OCI-LY3 (cell line): ENCODE data around the gene S100A5.

Source experiments
- H2AFZ ChIP-seq: fragments of 200-600, 300-600 bp; shearing (Covaris generic); 2 replicates; pipeline ENCODE4 v1.6.0; 2014; ENCODE audit warnings: antibody characterized with exemption, low read depth, low read length
- H3K27ac ChIP-seq: fragments of 200-600, 300-600 bp; sonication (generic); 2 replicates; pipeline ENCODE4 v1.5.1; 2014; ENCODE audit warnings: mild to moderate bottlenecking, low read length, moderate library complexity, mixed read lengths
- H3K27me3 ChIP-seq: fragments of 200-600, 300-600 bp; sonication (generic); 2 replicates; pipeline ENCODE4 v1.6.1; 2014; ENCODE audit warnings: low read depth, low read length, mixed read lengths
- H3K36me3 ChIP-seq: fragments of 200-600, 300-600 bp; sonication (generic); replicated peaks from 2 replicates; pipeline ENCODE3; 2014; ENCODE audit warnings: low read depth, low read length, mixed read lengths
- H3K4me1 ChIP-seq: fragments of 300-600, 200-600 bp; sonication (generic); 2 replicates; pipeline ENCODE4 v1.6.1; 2014; ENCODE audit warnings: low read length, mixed read lengths
- H3K4me2 ChIP-seq: fragments of 200-600, 300-600 bp; sonication (generic); 2 replicates; pipeline ENCODE4 v1.6.1; 2014; ENCODE audit warnings: low read length, mixed read lengths
- H3K4me3 ChIP-seq: fragments of 300-600, 200-600 bp; sonication (generic); 2 replicates; pipeline ENCODE4 v1.5.1; 2014; ENCODE audit warnings: antibody characterized with exemption, mild to moderate bottlenecking, low read length, moderate library complexity
- H3K79me2 ChIP-seq: fragments of 300-600, 200-600 bp; shearing (Covaris generic); 2 replicates; pipeline ENCODE4 v1.6.1; 2014; ENCODE audit warnings: mild to moderate bottlenecking, low read length, mixed read lengths
- H3K9ac ChIP-seq: fragments of 300-600, 200-600 bp; shearing (Covaris generic); 2 replicates; pipeline ENCODE4 v1.6.0; 2014; ENCODE audit warnings: mild to moderate bottlenecking, low read length, moderate library complexity
- H3K9me3 ChIP-seq: fragments of 200-600, 300-600 bp; shearing (Covaris generic); 2 replicates; pipeline ENCODE4 v1.6.1; 2014; ENCODE audit warnings: low read length, mixed read lengths; ENCODE audit not compliant: insufficient read depth
- H4K20me1 ChIP-seq: fragments of 200-600, 300-600 bp; sonication (generic); 2 replicates; pipeline ENCODE4 v1.6.1; 2016; ENCODE audit warnings: low read length, mixed read lengths; ENCODE audit not compliant: insufficient read depth
- EZH2phosphoT487 ChIP-seq: fragments of 200-600 bp; shearing (Covaris generic); IDR thresholded peaks from 2 replicates; pipeline ENCODE4 v1.6.1; 2018; ENCODE audit warnings: antibody characterized with exemption, mixed run types, low read depth
- TF ChIP-seq, protein P1 (sequence below): fragments of 200-600, 300-600 bp; sonication (generic); IDR thresholded peaks from 2 replicates; pipeline ENCODE4 v1.5.1; 2014; ENCODE audit warnings: antibody characterized with exemption, low read length, low read depth

Gene S100A5

DNA sequence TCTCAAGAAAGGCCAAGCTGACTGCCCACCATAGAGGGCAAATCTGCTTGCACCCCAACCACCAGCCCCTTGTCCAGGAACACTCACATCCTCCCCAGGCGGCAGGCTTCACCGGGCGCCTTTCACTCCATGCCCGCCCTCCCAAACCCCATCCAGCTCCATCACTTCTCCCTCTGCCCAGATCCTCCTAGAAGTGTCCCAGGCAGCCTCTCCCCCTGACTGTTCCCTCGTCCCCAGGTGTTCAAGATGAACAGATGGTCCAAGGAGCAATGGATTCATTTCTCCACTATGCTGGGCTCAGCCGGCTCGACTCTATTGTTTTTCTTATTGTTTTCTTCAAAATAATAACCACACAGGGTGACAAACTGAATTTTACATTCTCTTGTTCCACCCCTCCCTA lies 27.1 kb downstream of the S100A5 start:
- Histone ChIP-seq H3K4me2 (no peak overlapping the region), H3K79me2 (no peaks in the 10 kb centered on the region), H3K9me3 (no peaks in the 10 kb centered on the region), H2AFZ (no peak overlapping the region), H3K4me3 (no peak overlapping the region), H4K20me1 (no peaks in the 10 kb centered on the region), H3K27me3 (no peaks in the 10 kb centered on the region), H3K27ac (no peak overlapping the region), H3K9ac (no peak overlapping the region), H3K4me1 (peaks cover 14% of the 10 kb centered on the region), H3K36me3 (no peaks in the 10 kb centered on the region)
- TF ChIP-seq, protein P1, sequence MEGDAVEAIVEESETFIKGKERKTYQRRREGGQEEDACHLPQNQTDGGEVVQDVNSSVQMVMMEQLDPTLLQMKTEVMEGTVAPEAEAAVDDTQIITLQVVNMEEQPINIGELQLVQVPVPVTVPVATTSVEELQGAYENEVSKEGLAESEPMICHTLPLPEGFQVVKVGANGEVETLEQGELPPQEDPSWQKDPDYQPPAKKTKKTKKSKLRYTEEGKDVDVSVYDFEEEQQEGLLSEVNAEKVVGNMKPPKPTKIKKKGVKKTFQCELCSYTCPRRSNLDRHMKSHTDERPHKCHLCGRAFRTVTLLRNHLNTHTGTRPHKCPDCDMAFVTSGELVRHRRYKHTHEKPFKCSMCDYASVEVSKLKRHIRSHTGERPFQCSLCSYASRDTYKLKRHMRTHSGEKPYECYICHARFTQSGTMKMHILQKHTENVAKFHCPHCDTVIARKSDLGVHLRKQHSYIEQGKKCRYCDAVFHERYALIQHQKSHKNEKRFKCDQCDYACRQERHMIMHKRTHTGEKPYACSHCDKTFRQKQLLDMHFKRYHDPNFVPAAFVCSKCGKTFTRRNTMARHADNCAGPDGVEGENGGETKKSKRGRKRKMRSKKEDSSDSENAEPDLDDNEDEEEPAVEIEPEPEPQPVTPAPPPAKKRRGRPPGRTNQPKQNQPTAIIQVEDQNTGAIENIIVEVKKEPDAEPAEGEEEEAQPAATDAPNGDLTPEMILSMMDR: no peak
- no peak for TF ChIP-seq EZH2phosphoT487

DNA sequence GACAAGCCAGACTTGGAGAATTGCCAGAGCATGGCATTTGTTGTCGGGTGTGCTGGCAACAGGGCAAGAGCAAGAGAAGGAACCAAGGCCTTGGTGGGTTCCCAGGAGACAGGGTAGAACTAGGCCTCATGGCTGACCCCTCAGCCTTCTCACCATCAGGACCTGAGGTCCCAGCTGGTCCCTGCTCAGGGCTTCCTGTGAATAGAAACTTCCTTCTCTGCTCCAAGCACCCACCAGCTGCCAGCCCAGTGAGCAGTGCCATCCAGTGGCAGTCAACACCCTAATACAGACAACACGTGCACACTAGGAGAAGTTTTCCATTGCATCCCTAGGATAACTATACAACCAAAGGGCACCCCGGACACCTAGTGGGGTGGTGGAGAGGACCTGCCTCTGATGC lies 27.7 kb downstream of the S100A5 start:
- Histone ChIP-seq H3K4me2 (no peak overlapping the region), H3K36me3 (no peaks in the 10 kb centered on the region), H4K20me1 (no peaks in the 10 kb centered on the region), H3K79me2 (no peaks in the 10 kb centered on the region), H3K9ac (no peak overlapping the region), H3K27me3 (no peaks in the 10 kb centered on the region), H3K4me1 (peaks cover 11% of the 10 kb centered on the region), H3K4me3 (no peak overlapping the region), H3K9me3 (no peaks in the 10 kb centered on the region), H3K27ac (no peak overlapping the region), H2AFZ (no peak overlapping the region)
- TF ChIP-seq, protein P1: peak; percentile 37
- no peak for TF ChIP-seq EZH2phosphoT487

DNA sequence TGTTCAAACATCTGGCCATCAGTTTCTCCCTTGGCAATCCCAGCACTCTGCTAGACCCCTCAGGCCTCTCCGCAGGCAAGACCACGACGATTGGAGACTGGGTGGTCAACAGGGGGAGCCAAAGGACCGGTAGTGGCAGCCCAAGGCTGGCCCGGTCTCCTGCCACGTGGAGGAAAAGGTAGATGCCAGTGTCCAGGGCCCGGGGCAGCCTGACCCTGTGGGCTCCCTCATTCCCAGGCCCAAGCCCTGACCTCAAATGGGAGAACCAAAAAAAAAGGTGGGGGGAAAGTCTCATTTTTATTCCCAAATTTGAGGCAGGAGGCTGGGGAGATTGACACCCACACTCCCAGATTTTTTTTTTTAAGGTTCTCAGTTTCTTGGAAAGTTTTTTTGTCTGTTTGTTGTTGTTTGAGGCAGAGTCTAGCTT lies 29.7 kb downstream of the S100A5 start:
- Histone ChIP-seq H3K4me3 (no peak overlapping the region), H3K4me2 (peak overlapping the region; percentile 54), H3K9me3 (no peaks in the 10 kb centered on the region), H3K4me1 (peaks cover 11% of the 10 kb centered on the region), H3K27ac (no peak overlapping the region), H4K20me1 (no peaks in the 10 kb centered on the region), H3K79me2 (no peaks in the 10 kb centered on the region), H3K9ac (peak overlapping the region; percentile 34; the same call in 1 of the 2 replicates), H3K36me3 (no peaks in the 10 kb centered on the region), H3K27me3 (no peaks in the 10 kb centered on the region), H2AFZ (peak overlapping the region; percentile 77)
- TF ChIP-seq EZH2phosphoT487: no peak
- TF ChIP-seq, protein P1: peak; percentile 98

DNA sequence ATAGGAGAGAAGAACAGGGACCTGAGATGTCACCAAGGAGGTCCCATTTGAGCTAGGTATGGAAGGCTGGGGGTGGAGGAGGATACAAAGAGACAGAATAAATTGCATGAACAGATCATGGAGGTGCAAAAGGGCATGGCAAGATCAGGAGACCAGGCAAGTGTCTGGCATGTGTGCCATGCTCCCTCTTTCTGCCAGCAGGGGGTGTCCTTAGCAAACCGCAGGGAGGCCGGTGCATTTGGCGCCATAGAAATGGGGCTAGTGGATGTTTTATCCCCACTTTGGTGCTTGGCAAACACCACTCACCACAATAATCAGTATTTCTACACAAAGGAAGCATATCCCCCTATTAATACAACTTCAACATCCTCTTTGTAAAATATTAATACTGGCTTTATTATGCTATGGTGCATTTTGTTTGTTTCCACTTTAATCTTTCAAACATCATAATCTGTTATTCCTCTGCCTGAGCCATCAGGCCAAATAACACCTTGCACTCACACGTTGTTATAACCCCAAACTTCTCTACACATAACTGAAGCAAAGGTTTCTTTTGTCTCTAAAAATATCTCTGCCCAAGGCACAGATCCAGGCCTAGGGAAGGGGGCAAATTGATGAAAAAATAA lies 30.9 kb downstream of the S100A5 start:
- H4K20me1 ChIP-seq: no peaks in the 10 kb centered on the region
- H3K27ac ChIP-seq: no peak overlapping the region
- H3K4me1 ChIP-seq: peaks cover 11% of the 10 kb centered on the region
- H3K4me3 ChIP-seq: no peak overlapping the region
- no peaks in the 10 kb centered on the region for H3K9me3 ChIP-seq
- H3K36me3 ChIP-seq: no peaks in the 10 kb centered on the region
- H3K79me2 ChIP-seq: no peaks in the 10 kb centered on the region
- TF ChIP-seq, protein P1: peak; percentile 94
- TF ChIP-seq EZH2phosphoT487: no peak
- H3K27me3 ChIP-seq: no peaks in the 10 kb centered on the region
- no peak overlapping the region for H3K4me2 ChIP-seq
- no peak overlapping the region for H3K9ac ChIP-seq
- no peak overlapping the region for H2AFZ ChIP-seq
